GM21825 (cell line): ENCODE data around the gene FERMT1.
"Not testable (repeated sequence)": the region's sequence is repeated elsewhere in the genome, so short reads cannot be mapped to it uniquely, and the experiment has no call there.

Experiments
- ATAC-seq: cut with Tn5 transposase; IDR thresholded peaks from one replicate; pipeline ENCODE4 v1.9.1; 2021; ENCODE audit warnings: mild to moderate bottlenecking, moderate library complexity; ENCODE audit not compliant: unreplicated experiment

FERMT1 gene

DNA sequence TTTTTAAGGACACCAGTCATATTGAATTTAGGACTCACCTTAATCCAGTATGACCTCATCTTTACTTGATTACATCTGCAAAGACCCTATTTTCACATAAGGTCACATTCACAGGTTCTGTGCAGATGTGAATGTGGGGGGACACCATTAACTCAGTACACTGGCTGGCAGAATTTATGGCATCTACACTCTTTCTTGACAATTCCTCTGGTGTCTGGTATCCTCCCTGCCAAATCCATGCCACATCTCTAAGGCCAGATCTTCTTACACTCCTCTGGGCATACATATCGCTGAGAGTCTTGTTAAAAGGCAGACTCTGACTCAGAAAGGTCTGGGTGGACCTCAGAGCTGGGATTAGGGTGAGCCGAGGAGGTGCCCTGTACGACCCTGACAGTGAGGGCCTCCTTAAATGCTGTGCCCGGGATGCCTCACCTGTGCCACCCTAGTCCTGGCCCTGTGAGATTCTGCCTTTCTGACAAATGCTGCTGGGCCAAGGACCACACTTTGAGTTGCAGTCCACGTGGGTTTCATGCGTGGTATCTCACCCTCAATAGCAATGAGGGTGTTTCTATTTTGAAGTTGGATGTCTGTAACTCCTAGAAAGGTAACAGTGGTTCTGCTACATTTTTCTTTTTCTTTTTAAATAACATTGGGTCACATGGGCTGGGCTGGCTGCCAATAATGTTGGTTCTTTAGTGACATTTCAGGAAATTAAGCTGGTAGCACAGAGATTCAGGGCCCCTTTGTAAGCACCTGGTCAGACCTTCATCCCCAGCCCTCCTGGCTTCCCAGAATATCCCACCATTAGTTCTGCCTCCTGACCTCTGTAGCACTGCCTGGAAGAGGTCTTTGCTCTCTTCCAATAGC lies 51.8 kb downstream of the FERMT1 start:
- no peak for ATAC-seq

DNA sequence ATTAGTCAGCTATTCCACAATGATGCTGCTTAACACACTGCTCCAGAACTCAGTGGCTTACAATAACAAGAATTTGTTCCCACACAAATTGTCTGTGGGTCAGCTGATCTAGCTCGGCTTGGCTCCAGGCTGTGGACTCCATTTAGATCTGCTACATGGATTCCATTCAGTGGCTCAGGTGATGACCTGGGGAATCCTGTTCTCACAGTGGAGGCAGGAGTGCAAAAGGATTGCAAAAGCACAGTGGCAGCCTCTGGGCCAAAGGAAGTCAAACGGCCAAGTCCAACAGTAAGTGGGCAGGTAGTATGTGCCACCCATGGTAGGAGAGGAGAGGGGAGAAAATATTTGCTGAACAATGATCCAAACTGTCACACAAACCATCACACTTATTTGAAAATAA lies 53.2 kb downstream of the FERMT1 start:
- no peak for ATAC-seq

DNA sequence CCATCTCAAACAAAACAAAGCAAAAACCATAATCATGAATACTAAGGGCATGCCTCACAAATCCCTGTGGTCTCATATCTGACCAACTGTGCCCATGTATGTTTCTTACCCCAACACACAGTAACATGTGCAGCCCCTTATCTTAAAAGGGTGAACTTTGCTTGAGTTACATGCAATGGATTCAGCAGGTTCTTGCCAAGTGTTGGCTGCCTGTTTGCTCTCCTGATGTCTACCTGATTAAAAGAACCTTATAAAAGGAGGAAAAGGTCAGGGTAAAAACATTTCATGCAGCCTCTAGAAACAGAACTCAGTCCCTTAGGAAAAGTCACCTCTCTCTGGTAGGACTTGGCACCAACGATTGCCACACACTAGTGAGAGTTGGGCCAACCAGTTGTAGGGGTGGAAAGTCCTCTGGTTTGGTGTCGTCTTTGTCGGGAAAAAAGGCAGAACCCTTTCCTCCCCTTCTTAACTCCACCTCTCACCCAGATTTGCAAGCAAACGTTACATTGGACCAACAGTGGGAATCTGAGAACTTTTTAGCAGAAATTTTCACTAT lies 55.0 kb downstream of the FERMT1 start:
- ATAC-seq, result no peak

GRCh38 chr20:6066582-6066981 lies 56.2 kb downstream of the FERMT1 start:
- ATAC-seq, result no peak

DNA sequence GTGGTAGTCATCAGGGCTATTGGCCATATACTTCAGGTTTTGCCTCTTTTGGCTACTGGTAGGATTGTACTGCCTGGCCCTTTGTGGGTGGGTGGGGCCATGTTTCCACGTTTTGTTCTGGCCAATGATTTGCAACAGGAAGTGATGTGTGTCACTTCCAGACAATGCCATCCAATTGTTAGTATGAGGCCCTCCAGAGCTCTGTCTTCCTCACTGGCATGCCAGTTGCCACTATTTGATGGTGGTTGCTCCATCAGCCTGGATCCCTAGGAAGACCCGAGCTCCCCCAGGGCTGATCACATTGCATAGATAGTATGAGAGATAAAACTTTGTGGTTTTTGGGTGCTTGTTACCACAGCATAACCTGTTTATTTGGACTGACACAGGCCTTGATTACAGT lies 61.3 kb downstream of the FERMT1 start:
- no peak for ATAC-seq

- ATAC-seq, result no peak
Measured at GRCh38 chr20:6060213-6060612, 62.6 kb downstream of the FERMT1 start.

GRCh38 chr20:6058684-6059295 lies 64.0 kb downstream of the FERMT1 start:
- ATAC-seq, result no peak

- no peak for ATAC-seq
Measured at GRCh38 chr20:6057691-6058090, 65.1 kb downstream of the FERMT1 start.

DNA sequence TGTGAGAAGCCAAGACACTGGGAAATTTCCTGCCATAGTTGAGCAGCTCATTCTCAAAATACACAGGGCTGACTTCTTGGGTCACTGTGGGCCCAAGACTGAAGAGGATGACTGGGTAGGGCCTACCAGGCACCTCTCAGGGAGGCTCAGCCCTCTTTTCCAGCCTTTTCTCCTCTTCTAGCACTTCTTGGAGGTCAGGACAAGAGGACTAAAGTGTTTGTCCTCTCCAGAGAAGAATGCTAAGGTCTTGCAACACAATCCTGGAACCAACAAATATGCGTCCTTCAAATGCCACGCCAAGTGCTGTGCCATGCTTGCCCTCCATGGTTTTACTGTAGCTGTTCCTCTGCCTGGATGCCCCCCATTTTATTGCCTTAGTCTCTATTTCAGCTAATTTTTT lies 65.7 kb downstream of the FERMT1 start:
- ATAC-seq, result no peak

GRCh38 chr20:6055981-6056569 lies 66.8 kb downstream of the FERMT1 start:
- ATAC-seq, result no peak

DNA sequence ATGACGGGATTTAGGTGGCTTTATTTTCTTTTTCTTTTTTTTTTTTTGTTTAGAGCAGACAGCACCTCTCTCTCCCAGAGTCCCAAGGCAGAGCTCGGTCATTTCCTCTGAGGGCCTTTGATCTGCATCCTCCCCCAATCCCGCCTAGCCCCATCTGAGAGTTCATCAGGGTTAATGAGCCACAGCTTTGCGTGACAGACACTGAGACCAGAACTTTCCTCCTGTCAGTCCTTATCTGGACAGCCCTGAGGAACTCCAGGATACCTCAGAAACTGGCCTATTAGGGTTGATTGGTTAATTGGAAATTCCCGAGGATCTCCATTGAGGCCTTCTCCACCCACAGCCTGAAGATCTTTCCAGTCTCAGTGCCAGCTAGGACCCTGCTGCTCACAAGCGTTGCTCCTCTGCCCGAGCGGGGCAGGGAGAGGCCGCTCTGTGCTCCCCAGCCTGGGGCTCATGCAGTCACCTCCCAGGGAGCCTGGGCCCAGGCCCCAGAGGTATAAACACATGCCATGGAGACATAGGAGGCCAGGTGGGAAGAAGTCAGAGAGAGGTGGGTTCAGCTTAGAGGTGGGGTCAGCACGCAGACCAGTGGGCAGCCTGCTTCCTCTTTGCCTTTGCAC lies 67.6 kb downstream of the FERMT1 start:
- no peak for ATAC-seq

DNA sequence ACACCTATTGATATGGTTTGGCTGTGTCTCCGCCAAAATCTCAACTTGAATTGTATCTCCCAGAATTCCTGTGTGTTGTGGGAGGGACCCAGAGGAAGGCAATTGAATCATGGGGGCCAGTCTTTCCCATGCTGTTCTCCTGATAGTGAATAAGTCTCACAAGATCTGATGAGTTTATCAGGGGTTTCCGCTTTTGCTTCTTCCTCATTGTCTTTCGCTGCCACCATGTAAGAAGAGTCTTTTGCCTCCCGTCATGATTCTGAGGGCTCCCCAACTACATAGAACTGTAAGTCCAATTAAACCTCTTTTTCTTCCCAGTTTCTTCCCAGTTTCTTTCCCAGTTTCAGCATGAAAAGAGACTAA lies 68.2 kb downstream of the FERMT1 start:
- ATAC-seq, result not testable (repeated sequence)

DNA sequence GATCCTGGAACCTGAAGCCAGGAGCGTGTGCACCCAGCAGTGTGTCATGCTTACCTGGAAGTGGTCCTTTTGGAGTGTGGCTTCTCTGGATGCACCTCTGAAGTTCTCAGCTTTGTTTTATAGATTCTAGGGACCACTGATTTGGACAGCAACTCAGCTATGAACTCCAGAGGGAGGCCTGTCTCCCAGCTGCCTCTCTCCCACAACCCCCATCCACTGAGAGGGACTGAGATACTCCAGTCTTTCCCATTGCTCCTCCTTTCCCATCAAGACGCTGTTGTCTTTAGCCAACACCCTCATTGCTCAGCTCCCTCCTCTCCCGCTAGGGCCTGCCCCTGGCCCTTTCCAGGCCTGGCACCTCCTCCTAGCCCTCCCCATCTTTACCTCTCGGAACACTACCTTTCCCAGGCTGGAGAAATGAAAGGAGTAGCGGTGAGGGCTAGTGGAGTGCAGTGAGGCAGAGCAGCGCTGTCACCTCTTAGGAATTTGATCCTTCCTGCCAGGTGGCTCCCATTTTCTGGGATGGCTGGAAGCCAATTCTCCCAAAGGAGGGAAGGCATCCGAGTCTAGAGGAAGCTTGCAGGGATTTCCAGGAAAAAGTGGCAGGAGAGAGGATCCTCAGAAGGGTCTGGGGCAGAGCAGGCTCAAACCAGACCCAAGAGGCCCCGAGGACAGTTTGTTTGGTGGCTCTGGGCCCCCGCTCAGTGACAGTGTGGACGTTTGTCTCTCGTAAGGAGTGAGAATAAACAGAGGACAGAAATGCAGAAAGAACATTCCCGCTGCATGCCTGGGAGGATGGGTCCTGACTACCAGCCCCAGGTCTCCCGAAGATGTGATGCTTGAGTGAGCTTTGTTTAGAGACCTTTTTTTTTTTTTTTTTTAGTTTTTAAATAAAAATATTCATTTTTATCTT lies 68.8 kb downstream of the FERMT1 start, which contains the start of gene LRRN4:
TSS of gene LRRN4 (minus strand) at position 285 of the 913 bp plus-strand sequence. CDS start 1,261 bp downstream, outside the sequence.
- no peak for ATAC-seq

DNA sequence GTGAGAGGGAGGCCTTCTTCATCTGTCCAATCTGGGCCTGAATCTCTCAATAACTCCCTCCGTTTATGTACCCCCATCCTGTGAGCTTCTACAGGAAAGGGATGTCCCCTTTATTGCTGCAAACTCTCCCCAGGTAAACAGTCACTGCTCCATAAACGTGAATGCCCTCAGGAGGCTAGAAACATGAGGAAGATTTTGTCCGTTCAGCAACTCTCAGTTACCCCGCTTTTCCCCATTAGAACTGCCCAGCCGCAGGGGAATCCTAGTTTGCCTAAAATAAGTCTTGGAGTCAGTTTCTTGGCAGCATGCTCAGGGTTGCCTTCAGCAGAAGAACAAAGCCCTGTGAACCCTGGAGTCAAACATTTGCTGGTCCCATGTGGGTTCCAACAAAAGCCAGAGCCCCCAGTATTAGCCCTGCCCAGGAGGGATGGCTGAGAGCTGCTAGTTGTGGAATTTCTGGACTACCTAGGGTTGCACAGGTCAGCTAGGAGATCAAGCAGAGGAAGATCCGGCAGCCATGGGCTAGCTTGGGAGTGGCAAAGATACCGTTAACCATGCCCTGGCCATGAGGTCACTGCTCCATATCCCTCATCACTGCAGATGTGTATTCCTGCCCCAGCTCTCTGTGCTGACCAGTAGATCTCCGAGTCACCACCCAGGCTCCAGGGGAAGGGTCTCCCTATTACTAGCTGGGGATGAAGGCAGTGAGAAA lies 69.6 kb downstream of the FERMT1 start:
- no peak for ATAC-seq

GRCh38 chr20:6051505-6051904 lies 71.3 kb downstream of the FERMT1 start:
- no peak for ATAC-seq

GRCh38 chr20:6048391-6048790 lies 74.4 kb downstream of the FERMT1 start:
- ATAC-seq, result no peak

DNA sequence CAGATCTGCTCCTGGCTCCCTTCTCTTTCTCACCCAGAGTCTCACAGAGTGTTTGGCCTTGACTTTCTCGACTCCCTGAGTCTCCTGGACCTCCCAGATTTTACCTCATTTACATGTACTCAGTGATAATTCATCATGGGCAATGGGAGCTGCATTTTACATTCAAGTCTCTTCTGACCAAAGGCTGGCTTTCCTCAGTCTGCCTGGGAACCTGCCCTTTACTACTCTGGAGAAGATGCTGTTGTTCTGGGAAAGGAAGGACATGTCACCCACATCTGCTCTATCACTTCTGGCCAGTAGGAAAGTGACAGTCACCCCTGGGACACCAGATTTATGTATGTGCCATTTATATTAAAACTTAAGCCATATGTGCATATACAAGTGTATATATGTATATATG lies 76.4 kb downstream of the FERMT1 start:
- no peak for ATAC-seq

DNA sequence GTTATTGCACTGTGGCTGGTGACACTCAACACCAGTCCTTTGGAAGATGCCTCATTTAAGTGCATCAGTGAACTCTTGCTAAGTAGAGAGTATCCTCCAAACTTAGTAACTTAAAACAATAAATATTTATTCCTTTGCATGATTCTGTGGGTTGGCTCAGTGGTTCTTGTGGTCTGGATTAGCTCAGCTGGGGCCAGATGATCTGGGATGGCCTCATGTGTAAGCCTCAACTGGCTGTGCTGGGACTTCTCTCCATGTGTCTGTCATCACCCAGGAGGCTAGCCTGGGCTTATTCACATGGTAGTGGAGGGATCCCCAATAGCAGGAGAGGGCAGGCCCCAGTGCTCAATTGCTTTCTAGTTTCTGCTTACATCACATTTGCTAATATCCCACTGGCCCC lies 77.3 kb downstream of the FERMT1 start:
- ATAC-seq, result no peak

DNA sequence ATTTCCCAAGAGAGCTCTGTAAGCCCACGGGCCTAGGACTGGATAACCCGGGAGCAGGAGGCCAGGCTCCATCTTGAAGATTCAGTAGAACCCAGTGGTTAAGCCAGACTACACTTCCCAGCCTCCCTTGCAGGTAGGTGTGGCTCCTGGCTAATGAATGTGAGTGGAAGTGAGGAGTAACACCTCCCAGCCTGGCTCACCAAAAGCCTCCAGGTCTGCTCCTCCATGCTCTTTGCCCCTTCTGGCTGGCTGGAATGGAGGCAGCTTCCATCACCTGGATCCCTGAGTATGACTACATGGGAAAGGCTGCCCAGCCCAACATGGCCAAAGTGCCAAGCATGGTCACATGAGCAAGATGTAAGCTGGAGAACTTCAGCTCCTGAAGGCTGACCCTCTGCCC lies 78.7 kb downstream of the FERMT1 start:
- ATAC-seq, result no peak

DNA sequence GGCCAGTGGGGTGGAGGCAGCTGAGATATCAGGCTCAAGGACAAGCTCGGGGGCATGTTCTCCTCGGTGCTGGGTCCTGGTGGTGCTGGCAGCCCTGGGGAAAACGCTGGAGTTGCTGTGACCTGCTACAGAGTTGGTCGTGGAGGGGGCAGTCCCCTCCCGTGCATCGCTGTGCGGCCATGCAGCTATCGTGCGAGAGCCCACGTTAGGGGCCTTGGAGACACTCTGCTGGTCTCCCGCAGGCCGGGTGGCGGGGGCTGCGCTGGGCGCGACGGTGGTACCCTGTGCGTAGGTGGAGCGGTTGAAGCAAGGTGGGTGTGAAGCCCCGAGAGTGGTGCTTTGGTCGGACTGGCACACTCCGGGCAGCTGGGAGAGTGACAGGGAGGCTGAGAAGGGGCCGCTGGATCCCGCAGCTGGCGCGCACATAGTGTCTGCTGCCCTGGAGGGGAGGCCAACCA lies 81.0 kb downstream of the FERMT1 start:
- no peak for ATAC-seq
